ENCODE results near the gene CEP43. TPM values are rescaled to one million over a fixed set of nuclear protein-coding genes. Genes with fewer than 3 reads are reported as not detected.

CEP43 gene, protein sequence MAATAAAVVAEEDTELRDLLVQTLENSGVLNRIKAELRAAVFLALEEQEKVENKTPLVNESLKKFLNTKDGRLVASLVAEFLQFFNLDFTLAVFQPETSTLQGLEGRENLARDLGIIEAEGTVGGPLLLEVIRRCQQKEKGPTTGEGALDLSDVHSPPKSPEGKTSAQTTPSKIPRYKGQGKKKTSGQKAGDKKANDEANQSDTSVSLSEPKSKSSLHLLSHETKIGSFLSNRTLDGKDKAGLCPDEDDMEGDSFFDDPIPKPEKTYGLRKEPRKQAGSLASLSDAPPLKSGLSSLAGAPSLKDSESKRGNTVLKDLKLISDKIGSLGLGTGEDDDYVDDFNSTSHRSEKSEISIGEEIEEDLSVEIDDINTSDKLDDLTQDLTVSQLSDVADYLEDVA
- 12.1 and 17.4 TPM in 2 replicates for total RNA-seq

GRCh38 chr6:166999145-166999883 lies at the start of gene CEP43:
CEP43 (plus strand) TSS chr6:166999397; CDS start chr6:166999413, 16 bp downstream.

GRCh38 chr6:166956444-166957086 lies 42.6 kb upstream of the CEP43 start, which contains the start of gene RNASET2:
RNASET2 (minus strand) TSS chr6:166956550; CDS start chr6:166956182, 368 bp downstream.

Small RNAs within 50 kb of the gene (small RNA-seq; reads per million reads assigned to genes)
- 0.11 reads per million for gene MIR3939

Other genes starting within 250 kb of the CEP43 start
- 12.5 and 31.3 TPM in 2 replicates for gene RNASET2, start 42.8 kb upstream of the CEP43 start, total RNA-seq
- gene CCR6, start 123.7 kb downstream of the CEP43 start, total RNA-seq, result not detected in 2 replicates
- not detected in 2 replicates for gene GPR31, start 158.6 kb downstream of the CEP43 start, total RNA-seq